Measurements from ENCODE around the gene TTLL11. TPM values are rescaled to one million over a fixed set of nuclear protein-coding genes. Genes with fewer than 3 reads are reported as not detected.

The TTLL11 gene
- total RNA-seq, 4 donors from 2014 or later: 12.3 to 20.5 (median 15.3) TPM

GRCh38 chr9:121781145-121781548, 312.0 kb downstream of the TTLL11 start:
- ATAC-seq (no peak), DNase-seq (no peak)
- intact Hi-C loops (cut with DNase I; ENCODE audit: low total_unique reads) (no loop called here), in situ Hi-C loops (cut with MboI; ENCODE audit: low sequenced_read_pairs in 4 of 4) (no loop called here)
- TF ChIP-seq, protein P1, sequence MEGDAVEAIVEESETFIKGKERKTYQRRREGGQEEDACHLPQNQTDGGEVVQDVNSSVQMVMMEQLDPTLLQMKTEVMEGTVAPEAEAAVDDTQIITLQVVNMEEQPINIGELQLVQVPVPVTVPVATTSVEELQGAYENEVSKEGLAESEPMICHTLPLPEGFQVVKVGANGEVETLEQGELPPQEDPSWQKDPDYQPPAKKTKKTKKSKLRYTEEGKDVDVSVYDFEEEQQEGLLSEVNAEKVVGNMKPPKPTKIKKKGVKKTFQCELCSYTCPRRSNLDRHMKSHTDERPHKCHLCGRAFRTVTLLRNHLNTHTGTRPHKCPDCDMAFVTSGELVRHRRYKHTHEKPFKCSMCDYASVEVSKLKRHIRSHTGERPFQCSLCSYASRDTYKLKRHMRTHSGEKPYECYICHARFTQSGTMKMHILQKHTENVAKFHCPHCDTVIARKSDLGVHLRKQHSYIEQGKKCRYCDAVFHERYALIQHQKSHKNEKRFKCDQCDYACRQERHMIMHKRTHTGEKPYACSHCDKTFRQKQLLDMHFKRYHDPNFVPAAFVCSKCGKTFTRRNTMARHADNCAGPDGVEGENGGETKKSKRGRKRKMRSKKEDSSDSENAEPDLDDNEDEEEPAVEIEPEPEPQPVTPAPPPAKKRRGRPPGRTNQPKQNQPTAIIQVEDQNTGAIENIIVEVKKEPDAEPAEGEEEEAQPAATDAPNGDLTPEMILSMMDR (IDR thresholded peaks at IDR 0.05 in 4 of 5, conservative IDR thresholded peaks at IDR 0.05 in 1 of 5): no peak
- TF ChIP-seq POLR2A (IDR thresholded peaks at IDR 0.05): no peak
- no peaks in the 10 kb centered on the region for H3K27me3 ChIP-seq
- H3K4me3 ChIP-seq: no peak overlapping the region
- peaks cover 0 to 34% of the 10 kb centered on the region in 2 donors for H3K36me3 ChIP-seq
- H3K9me3 ChIP-seq: no peaks in the 10 kb centered on the region
- peaks cover 19 to 36% of the 10 kb centered on the region in 2 donors for H3K4me1 ChIP-seq
- peak overlapping the region; percentile 10 to 84 (median 42) for H3K27ac ChIP-seq

- TF ChIP-seq, protein P1 (IDR thresholded peaks at IDR 0.05 in 4 of 5, conservative IDR thresholded peaks at IDR 0.05 in 1 of 5): no peak
- no peak for TF ChIP-seq POLR2A (IDR thresholded peaks at IDR 0.05)
- Histone ChIP-seq H3K27ac (peak overlapping the region; percentile 62 to 84 (median 70)), H3K9me3 (no peaks in the 10 kb centered on the region), H3K4me1 (peaks cover 19 to 36% of the 10 kb centered on the region in 2 donors), H3K4me3 (no peak overlapping the region), H3K27me3 (no peaks in the 10 kb centered on the region), H3K36me3 (peaks cover 0 to 41% of the 10 kb centered on the region in 2 donors)
- in situ Hi-C loops (cut with MboI; ENCODE audit: low sequenced_read_pairs in 4 of 4): no loop called here
- intact Hi-C loops (cut with DNase I; ENCODE audit: low total_unique reads): no loop called here
- ATAC-seq: no peak
- peak in 1 of 2 donors; percentile 12 for DNase-seq
These were observed 312.7 kb downstream of the TTLL11 start for GRCh38 chr9:121780177-121781040.

DNA sequence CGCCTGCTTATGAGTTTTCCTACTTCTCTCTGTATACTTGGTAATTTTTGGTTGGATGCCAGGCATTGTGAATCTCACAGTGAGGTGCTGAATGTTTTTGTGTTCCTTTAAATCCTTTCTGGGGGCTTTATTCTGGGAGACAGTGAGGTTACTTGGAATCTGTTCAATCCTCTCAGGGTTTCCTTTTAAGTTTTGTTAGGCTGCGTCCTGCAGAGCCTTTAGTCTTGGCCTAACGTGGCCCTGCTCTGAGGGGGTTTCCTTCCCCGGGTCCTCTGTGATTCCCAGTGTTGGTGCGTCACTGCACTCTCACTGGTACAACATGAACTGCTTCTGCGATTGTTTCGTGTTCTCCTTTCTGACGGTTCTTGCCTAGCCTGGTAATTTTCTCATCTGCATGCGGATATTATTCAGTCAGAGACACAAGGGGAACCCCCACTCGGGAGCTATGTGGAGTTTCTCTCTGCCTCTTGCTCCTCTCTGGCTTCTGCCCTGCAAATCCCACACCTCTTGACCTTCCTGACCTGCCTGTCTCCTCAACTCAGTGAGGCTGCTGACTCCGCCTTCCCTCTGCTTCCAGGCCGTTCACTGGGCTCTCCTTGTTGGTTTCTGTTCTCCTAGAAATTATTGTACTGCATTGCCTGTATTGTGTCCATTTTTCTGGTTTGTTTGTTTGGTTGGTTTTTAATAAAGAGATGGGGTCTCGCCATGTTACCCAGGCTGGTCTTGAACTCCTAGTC, 313.6 kb downstream of the TTLL11 start:
- intact Hi-C loops (cut with DNase I; ENCODE audit: low total_unique reads): loop anchor here (10.0 kb wide), 1 partner anchor 205 kb away; no protein-coding TSS in a partner anchor
- ATAC-seq: peak; percentile 47 to 49
- peaks cover 0 to 47% of the 10 kb centered on the region in 2 donors for H3K36me3 ChIP-seq
- H3K4me3 ChIP-seq: no peak overlapping the region
- H3K27ac ChIP-seq: peak overlapping the region; percentile 62 to 84 (median 70)
- DNase-seq: peak in 1 of 2 donors; percentile 13
- TF ChIP-seq, protein P1 (IDR thresholded peaks at IDR 0.05 in 4 of 5, conservative IDR thresholded peaks at IDR 0.05 in 1 of 5): no peak
- peak; percentile 9 to 42 for TF ChIP-seq POLR2A (IDR thresholded peaks at IDR 0.05)
- H3K4me1 ChIP-seq: peaks cover 21 to 39% of the 10 kb centered on the region in 2 donors
- no peaks in the 10 kb centered on the region for H3K9me3 ChIP-seq
- no peaks in the 10 kb centered on the region for H3K27me3 ChIP-seq
- in situ Hi-C loops (cut with MboI; ENCODE audit: low sequenced_read_pairs in 4 of 4): no loop called here

DNA sequence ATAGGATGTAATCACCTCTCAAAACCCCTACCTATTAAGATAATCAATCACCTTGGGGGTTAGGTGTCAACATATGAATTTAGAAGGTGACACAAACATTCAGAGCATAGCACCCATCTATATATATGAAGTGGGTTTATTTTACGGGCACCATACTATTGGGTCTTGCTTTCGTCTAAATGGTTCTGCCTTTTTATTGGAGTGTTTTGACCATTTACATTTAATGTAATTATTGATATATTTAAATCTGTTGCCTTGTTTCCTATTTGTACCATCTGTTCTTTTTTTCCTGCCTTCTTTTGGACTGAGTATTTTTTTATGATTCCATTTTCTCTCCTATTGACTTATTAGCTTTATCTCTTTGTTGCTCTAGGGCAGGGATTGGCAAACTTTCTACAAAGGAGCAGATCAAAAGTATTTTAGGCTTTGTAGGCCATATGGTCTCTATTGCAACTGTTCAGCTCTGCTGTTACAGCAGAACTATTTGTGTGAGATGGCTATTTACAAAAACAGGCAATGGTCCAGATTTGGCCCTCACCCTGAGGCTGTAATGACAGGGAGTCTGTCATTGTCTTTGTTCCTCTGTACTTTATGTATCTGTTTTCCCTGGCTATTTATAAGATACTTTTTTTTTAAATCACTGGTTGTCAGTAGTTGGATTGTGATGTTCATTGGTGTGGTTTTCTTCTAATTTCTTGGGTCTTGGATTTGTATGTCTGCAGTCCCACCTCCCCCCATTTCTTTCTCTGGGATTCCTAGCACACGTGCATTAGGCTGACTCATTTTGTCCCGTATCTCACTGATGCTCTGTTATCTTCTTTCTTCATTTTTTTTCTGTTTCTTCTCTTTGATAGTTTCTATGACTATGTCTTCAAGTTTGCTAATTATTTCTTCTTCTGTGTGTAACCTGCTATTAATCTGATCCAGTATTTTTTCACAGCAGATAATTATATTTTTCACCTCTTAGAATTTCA, 314.6 kb downstream of the TTLL11 start:
- in situ Hi-C loops (cut with MboI; ENCODE audit: low sequenced_read_pairs in 4 of 4) (no loop called here), intact Hi-C loops (cut with DNase I; ENCODE audit: low total_unique reads) (loop anchor here (10.0 kb wide), 1 partner anchor 206 kb away; no protein-coding TSS in a partner anchor)
- Histone ChIP-seq H3K9me3 (no peaks in the 10 kb centered on the region), H3K27ac (peak overlapping the region; percentile 62 to 84 (median 70)), H3K27me3 (no peaks in the 10 kb centered on the region), H3K4me3 (no peak overlapping the region), H3K4me1 (peaks cover 31 to 47% of the 10 kb centered on the region in 2 donors), H3K36me3 (peaks cover 0 to 50% of the 10 kb centered on the region in 2 donors)
- DNase-seq: peak in 1 of 2 donors; percentile 39
- peak in 1 of 2 donors; percentile 48 for TF ChIP-seq POLR2A (IDR thresholded peaks at IDR 0.05)
- TF ChIP-seq, protein P1 (IDR thresholded peaks at IDR 0.05 in 4 of 5, conservative IDR thresholded peaks at IDR 0.05 in 1 of 5): no peak
- peak; percentile 79 for ATAC-seq
